Measurements from ENCODE around the gene FTCD. TPM values are rescaled to one million over a fixed set of nuclear protein-coding genes. Genes with fewer than 3 reads are reported as not detected.
"Not testable (repeated sequence)": the region's sequence is repeated elsewhere in the genome, so short reads cannot be mapped to it uniquely, and the experiment has no call there.

The FTCD gene
- polyA plus RNA-seq, 1 experiment: 0.06 TPM

DNA sequence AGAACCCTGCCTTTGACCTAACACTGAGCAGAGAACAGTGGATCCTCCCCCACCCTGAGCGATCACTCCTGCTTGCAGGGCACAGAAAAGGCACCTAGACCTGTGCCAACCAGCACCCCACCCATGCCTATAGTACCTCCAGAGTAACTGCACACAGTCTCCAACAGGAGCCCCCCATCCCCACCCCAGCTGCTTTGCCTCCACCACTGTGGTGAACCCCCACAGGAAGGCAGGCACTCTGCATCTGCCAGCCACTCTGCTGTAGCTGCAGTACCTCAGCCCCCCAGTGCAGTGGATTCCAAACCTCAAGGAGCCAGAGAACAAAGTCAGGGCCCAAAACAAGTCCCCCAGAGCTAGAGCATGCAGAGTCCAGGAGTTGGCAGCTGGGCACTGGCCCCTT is 18.2 kb upstream of the FTCD start:
- ChIA-PET CTCF (no interaction called here), POLR2A (interaction anchor here (0.6 kb wide), 1 partner anchor 48 kb away, joined by 11 read pairs; no protein-coding TSS in a partner anchor)
- no peaks in the 10 kb centered on the region for H3K36me3 ChIP-seq (ENCODE audit: control insufficient read depth, insufficient read depth, low read length)
- no peak for DNase-seq (ENCODE audit: low read depth)
- no peak overlapping the region for H3K4me3 ChIP-seq (ENCODE audit: low read depth, low read length)
- no peaks in the 10 kb centered on the region for H3K27me3 ChIP-seq (ENCODE audit: control insufficient read depth, insufficient read depth, low read length)
- TF ChIP-seq, protein P1, sequence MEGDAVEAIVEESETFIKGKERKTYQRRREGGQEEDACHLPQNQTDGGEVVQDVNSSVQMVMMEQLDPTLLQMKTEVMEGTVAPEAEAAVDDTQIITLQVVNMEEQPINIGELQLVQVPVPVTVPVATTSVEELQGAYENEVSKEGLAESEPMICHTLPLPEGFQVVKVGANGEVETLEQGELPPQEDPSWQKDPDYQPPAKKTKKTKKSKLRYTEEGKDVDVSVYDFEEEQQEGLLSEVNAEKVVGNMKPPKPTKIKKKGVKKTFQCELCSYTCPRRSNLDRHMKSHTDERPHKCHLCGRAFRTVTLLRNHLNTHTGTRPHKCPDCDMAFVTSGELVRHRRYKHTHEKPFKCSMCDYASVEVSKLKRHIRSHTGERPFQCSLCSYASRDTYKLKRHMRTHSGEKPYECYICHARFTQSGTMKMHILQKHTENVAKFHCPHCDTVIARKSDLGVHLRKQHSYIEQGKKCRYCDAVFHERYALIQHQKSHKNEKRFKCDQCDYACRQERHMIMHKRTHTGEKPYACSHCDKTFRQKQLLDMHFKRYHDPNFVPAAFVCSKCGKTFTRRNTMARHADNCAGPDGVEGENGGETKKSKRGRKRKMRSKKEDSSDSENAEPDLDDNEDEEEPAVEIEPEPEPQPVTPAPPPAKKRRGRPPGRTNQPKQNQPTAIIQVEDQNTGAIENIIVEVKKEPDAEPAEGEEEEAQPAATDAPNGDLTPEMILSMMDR (IDR thresholded peaks at IDR 0.05; ENCODE audit: insufficient read depth, low read depth, low read length): no peak

DNA sequence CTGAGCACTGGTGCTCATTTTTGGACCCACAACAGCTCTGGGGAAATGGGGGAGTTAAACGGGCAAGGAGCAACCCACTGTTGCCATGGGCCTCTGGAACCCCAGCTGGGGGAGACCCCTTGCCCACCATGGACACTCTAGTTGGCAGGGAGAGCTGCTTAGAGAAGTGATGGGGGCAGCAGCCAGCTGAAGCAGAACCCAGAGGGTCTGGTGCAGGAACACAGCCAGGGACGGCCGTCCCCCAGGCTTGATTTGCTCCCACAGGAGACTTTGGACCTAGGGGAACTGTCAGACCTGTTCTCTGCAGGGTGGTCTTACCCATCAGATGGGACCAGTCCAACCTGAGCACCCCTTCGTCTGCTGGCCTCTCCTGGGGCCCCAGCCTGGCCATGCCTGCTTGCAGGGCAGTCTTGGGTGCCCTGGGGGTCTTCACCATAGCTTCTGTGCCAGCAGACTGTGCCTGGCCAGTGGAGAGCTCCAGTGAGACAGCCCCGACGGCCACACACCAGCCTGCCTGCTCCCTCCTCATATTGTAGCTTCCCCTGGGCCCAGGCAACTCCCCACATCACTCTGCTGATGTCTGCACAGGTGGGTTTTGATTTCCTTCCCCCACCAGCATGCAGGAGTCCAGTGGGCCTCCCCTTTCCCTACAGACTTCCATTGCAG is 17.6 kb upstream of the FTCD start:
- TF ChIP-seq, protein P1 (IDR thresholded peaks at IDR 0.05; ENCODE audit: insufficient read depth, low read depth, low read length): no peak
- no peak overlapping the region for H3K4me3 ChIP-seq (ENCODE audit: low read depth, low read length)
- no peaks in the 10 kb centered on the region for H3K36me3 ChIP-seq (ENCODE audit: control insufficient read depth, insufficient read depth, low read length)
- no peak for DNase-seq (ENCODE audit: low read depth)
- ChIA-PET CTCF (no interaction called here), POLR2A (no interaction called here)
- H3K27me3 ChIP-seq (ENCODE audit: control insufficient read depth, insufficient read depth, low read length): no peaks in the 10 kb centered on the region

DNA sequence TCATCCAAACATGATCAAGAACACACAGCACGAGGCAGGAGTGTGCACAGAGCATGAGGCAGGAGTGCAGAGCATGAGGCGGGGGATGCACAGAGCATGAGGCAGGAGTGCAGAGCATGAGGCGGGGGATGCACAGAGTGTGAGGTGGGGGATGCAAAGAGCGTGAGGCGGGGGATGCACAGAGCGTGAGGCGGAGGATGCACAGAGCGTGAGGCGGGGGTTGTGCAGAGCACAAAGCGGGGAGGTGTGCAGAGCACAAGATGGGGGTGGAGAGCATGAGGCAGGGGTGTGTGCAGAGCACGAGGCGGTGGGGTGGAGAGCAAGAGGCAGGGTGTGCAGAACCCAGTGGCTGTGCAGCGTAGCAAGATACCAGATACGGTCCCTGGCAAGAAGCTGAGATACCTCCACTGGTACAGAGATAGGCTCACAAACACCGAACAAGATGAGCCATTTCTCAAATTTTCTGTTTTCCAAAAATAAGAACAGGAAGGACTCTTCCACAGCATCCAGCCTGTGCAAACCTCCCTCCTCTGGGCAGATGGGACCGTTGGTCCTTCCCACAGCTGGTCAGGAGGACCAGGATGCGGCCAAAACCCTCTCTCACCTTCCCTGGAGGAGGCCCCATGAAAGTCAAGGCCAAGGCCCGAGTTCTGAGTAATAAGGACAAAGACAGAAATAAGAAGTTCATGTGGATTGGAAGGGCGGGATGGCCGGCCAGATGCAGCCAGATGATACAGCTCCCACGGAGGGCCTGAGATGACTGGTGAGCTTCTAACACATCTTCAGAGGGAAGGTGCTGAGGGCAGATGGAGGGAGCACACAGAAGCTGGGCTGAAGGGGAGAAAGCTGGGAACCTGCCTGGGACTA is 16.9 kb upstream of the FTCD start:
- no peak overlapping the region for H3K4me3 ChIP-seq (ENCODE audit: low read depth, low read length)
- no peaks in the 10 kb centered on the region for H3K27me3 ChIP-seq (ENCODE audit: control insufficient read depth, insufficient read depth, low read length)
- ChIA-PET POLR2A (no interaction called here), CTCF (no interaction called here)
- no peak for DNase-seq (ENCODE audit: low read depth)
- TF ChIP-seq, protein P1 (IDR thresholded peaks at IDR 0.05; ENCODE audit: insufficient read depth, low read depth, low read length): no peak
- no peaks in the 10 kb centered on the region for H3K36me3 ChIP-seq (ENCODE audit: control insufficient read depth, insufficient read depth, low read length)

DNA sequence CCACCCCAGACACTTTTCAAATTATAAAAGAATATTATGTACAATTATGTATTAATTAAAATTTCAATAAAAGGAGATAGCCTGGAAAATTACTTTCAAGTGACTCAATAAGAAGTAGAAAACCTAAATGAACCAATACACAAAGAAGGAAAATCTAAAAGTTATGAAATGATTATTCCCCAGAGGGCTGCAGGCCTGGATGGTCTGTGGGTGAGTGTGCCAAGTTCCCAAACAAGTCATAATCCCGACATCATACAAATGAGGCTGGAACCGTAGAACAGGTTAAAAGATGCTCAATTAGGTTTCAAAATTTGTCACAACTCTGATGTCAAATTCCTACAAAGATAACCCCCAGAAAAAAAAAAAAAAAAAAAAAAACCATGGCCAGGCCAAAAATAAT is 16.2 kb upstream of the FTCD start:
- no peaks in the 10 kb centered on the region for H3K27me3 ChIP-seq (ENCODE audit: control insufficient read depth, insufficient read depth, low read length)
- CTCF ChIA-PET: no interaction called here
- H3K4me3 ChIP-seq (ENCODE audit: low read depth, low read length): no peak overlapping the region
- DNase-seq (ENCODE audit: low read depth): no peak
- no peaks in the 10 kb centered on the region for H3K36me3 ChIP-seq (ENCODE audit: control insufficient read depth, insufficient read depth, low read length)
- TF ChIP-seq, protein P1 (IDR thresholded peaks at IDR 0.05; ENCODE audit: insufficient read depth, low read depth, low read length): no peak
- POLR2A ChIA-PET: no interaction called here

DNA sequence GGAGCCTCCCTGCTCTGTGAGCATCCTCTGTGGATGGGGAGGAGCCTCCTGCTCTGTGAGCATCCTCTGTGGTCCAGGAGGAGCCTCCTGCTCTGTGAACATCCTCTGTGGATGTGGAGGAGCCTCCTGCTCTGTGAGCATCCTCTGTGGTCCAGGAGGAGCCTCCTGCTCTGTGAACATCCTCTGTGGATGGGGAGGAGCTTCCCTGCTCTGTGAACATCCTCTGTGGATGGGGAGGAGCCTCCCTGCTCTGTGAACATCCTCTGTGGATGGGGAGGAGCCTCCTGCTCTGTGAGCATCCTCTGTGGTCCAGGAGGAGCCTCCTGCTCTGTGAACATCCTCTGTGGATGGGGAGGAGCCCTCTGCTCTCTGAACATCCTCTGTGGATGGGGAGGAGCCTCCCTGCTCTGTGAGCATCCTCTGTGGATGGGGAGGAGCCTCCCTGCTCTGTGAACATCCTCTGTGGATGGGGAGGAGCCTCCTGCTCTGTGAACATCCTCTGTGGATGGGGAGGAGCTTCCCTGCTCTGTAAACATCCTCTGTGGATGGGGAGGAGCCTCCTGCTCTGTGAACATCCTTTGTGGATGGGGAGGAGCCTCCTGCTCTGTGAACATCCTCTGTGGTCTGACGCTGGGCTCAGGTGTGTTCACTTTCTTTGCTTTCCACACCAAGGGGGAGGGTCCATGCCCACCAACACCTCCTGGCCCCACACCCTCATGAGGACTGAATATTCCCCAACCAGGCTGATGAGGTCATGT is 15.2 kb upstream of the FTCD start:
- POLR2A ChIA-PET; H3K27me3 ChIP-seq (ENCODE audit: control insufficient read depth, insufficient read depth, low read length); H3K36me3 ChIP-seq (ENCODE audit: control insufficient read depth, insufficient read depth, low read length); CTCF ChIA-PET; DNase-seq (ENCODE audit: low read depth); H3K4me3 ChIP-seq (ENCODE audit: low read depth, low read length): not testable (repeated sequence)

Measured in BJ (cell line).